ENCODE data around the gene DCPS.
A peak's percentile ranks its signal among the peaks of the same experiment; 100 is the strongest.

DCPS gene

DNA sequence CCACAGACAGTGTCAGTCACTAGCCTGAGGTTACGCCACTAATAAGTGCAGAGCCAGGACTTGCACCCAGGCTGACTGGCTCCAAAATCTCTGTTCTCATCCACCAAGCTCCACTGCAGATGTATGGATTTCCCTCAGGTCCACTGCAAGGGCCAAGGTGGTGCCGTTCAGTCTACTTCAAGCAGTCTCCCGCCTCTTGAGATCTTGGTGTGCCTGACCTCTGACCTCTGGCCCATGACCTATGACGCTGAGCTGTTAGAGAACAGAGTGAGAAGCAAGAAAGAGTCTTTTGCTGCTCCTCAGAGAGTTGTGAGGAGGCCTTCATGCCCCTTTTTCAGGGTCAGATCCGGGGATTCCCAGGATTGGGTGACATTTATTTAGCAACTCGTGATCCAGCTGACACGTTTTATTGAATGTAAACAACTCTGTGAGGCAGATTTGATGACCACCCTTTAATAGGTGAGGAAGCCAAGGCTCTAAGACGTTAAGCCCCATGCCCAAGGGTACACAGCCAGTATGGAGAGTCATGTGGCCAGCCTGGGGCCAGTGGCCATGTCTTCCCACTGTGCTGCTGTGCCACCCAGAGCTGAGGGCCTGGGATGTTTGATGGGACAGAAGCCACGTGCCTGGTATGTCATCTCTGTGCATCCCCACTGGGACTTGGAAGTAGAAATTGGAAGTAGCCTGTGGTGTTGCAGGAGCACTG, 25.2 kb downstream of the DCPS start:
- DNase-seq = no peak

DNA sequence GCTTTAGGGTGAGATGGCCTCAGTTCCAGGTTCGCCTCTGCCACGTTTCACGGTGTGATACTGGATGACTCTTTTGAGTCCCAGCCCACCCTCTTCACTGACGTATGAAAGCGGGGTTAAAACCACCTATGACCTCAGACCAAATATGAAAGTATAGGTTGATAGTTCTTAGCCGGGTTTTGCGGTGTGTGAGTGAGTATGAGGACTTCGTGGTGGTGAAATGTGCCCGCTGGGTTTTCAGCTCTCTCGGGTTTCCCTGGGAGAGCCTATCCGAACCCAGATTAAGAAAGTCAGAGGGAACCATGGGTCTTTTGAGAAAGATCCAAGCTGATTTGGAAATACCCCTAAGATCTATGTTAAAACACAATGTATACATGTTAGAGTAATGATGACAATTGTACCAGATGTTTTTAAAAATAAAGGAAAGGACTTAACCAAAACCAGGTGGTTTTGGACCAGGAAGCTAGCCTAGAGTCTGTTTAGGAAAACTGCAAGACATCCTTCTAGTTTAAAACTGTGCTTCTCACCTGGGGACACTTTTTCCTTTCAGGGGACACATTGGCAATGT, 25.9 kb downstream of the DCPS start:
- DNase-seq = no peak

- DNase-seq = no peak
These were observed 27.4 kb downstream of the DCPS start for GRCh38 chr11:126331286-126331685.

DNA sequence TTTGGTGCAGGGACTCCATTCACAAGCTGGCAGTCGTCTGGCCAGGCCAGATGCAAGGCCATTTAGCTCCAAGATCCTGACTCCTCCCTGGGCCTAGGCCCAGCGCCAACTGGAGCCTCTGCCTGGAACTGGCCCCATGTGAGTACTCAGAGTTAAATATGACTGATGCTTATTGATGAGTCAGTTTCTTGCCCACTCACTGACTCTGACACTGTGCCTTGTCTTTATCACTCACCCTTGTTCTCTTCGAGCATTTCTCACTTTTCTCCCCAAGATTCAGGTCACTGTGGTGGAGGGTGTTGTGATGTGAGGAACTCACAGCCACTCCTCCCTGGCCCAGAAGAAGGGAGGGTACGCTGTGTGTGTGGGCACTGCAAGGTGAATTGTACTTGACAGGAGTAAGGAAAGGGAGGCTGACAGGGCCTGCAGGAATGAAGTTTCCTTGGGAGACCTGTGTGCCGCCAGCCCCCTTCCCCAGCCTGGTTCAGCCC, 28.4 kb downstream of the DCPS start:
- peak; percentile 91 to 95 for DNase-seq

DNA sequence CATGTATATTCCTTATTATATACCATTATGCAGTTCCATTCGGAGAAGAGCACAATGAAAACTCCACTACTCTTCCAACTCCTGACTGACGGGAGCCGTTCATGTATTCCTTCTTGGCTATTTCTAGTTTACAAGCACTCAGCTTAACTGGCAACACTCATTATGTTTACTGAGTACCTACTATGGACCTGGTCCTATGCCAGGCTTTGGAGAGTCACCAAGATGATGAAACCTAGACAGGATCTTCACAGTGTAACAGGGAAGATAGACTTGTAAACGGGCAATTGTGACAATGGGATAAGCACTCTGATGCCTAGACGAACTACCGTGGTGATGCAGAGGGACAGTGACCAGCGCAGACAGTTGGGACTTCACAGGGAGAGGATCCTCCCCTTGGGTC, 29.3 kb downstream of the DCPS start:
- peak in 1 of 2 experiments; percentile 60 for DNase-seq

DNA sequence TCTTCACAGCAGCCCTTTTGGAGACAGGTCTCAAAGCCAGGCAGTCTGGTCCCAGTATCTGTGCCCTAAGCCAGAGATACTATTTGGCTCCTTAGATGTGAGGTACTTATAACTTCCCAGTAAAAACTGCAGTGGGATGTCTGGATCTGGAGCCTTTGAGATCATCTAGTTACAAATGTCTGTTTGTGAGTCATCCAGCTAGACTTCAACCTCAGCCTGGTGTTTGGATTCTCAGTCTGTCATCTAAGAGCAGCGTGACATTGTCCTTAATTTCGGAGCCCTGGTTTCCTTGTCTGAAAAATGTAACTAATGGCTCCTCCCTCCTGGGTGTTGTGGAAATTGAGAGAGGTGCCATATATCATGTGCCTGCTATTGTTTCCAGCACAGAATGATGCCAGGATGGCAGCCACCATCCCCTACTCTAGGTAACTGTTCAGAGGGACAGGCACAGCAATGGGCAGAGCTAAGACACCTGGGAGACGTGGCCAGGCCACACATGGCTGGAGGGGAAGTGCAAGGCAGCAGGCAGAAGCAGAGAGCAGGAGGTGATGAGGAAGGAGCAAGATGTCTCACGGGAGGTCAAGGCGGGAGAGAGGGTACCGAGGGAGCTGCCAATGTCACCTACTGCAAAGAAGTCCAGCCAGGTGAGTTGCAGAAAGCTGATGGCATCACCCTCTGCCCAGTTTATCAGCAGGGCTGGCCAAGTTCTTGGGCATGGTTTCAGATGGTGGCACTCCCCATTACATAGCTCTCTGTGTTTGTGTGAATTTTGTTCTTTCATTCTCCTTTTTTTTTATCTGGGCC, 31.0 kb downstream of the DCPS start:
- no peak for DNase-seq

DNA sequence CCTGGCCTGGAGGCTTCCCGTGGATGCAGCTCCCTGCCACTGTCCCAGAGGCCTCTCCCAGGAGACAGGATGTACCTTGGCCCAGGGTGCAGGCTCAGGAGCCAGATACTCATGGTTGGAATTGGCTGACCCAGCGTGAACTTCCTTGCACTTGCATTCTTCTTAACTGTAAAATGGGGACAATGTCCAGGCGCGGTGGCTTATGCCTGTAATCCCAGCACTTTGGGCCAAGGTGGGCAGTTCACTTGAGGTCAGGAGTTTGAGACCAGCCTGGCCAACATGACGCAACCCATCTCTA, 31.6 kb downstream of the DCPS start:
- DNase-seq = no peak

DNA sequence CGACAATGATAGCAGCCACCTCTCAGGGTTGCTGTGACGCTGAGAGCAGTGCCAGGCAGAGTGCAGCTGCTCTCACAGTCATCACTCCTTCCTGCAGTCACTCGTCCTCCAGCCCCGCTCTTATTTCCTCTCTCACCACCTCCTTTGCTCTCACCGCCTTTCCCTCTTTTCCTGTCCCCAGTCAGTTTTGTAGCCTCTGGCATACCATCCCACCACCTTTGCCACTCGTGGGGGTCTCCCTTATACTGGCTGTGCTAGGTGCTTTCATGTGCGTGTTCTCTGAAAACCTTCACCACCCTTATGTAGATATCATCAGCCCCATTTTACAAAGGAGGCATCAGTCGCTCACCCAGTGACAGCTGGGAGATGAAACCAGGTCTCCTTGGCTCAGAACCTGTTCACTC, 32.3 kb downstream of the DCPS start:
- DNase-seq = no peak

DNA sequence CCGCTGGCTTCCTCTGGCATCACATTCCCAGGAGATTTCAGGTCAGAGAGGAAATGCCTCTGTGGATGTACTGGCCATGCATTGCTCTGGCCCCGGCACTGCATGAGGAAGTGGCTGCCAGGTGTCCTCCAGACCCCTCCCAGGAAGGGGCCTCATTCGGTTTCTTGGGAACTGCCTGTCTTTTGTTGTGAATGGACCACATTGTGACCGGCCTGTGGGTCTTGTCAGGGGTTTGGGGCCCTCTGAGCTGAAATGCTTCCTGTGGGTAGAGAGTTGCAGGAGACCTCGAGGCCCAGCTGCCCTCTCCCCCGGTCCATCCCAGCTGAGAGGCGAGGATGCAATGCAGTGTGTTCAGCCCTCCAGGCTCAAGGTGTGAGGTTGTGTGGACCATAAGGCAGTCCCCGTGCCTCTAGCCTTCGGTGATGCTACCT, 32.8 kb downstream of the DCPS start:
- DNase-seq = no peak

DNA sequence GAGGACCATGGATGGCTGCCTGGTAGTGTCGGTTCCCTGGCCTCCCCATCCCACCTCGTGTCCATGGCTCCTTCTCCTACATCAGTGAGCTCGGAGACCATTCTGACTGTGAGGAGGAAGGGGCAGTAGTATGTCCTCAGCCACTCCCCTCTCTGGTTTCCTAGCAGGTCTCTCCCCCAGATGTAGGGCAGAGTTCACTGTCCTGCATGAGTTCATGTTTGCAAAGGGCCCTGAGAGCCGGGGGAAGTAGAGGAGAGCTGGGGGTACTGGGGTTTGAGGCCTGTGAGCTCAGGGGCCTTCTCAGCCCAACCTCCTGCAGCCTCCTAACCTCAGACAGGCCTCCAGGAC, 33.2 kb downstream of the DCPS start:
- no peak for DNase-seq

- no peak for DNase-seq
These were observed 33.8 kb downstream of the DCPS start for GRCh38 chr11:126337474-126338241.

- no peak for DNase-seq
These were observed 34.6 kb downstream of the DCPS start for GRCh38 chr11:126338346-126339055.

DNA sequence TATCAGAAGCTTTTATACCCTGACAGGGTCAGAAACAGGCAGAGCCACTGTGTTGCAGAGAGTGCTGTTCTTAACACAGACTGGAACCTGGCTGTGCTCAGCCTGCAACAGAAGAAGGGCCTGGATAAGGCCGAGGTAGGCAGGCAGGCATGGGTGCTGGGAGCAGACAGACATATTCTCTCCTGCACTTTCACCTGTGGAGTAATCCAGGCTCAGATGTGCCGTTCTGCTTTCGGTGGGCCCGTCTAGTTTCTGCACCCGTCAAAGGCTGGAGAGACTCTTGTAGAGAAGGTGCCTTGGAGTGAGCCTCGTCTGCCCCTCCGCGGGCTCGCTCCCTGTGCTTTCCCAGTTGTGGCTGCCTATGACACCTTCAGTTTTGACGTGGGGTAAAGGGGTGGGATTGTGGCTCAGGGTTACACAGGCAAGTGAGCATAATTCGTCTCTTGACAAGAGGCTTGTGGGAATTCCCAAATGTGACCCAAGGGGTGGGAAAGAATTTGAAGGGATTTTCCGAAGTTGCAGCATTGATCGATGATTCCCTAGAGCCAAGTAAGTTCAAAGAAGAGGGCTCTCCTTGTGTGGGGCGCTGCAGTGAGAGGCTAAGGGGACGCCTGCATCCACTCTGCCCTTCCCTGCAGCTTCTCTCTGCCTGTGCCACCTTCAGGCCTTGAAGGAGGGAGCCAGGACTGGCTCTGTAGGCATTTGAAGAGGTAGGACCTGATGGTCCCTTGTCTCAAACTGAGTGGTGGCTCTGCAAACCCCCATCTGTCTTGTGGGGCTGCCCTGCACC, 35.4 kb downstream of the DCPS start:
- no peak for DNase-seq

- DNase-seq = no peak
These were observed 36.1 kb downstream of the DCPS start for GRCh38 chr11:126339863-126340434.

GRCh38 chr11:126340960-126341606, 37.2 kb downstream of the DCPS start:
- no peak for DNase-seq

GRCh38 chr11:126341760-126342161, 37.9 kb downstream of the DCPS start:
- DNase-seq = no peak

DNA sequence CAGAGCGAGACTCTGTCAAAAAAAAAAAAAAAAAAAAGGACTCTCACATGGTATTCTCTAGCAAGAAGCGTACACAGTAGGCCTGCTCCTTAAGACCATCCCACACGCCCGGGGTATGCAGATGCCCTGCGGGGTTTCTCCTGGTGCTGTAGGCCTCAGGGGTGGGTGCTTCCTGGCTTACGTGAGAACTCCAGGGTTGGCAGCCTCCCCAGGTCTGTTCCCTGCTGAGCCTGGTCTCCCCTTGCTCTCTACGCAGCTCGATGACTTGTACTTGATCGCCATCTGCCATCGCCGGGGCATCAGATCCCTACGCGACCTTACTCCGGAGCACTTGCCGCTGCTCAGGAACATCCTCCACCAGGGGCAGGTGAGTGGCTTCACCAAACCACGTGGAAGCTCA, 39.2 kb downstream of the DCPS start:
- no peak for DNase-seq

DNA sequence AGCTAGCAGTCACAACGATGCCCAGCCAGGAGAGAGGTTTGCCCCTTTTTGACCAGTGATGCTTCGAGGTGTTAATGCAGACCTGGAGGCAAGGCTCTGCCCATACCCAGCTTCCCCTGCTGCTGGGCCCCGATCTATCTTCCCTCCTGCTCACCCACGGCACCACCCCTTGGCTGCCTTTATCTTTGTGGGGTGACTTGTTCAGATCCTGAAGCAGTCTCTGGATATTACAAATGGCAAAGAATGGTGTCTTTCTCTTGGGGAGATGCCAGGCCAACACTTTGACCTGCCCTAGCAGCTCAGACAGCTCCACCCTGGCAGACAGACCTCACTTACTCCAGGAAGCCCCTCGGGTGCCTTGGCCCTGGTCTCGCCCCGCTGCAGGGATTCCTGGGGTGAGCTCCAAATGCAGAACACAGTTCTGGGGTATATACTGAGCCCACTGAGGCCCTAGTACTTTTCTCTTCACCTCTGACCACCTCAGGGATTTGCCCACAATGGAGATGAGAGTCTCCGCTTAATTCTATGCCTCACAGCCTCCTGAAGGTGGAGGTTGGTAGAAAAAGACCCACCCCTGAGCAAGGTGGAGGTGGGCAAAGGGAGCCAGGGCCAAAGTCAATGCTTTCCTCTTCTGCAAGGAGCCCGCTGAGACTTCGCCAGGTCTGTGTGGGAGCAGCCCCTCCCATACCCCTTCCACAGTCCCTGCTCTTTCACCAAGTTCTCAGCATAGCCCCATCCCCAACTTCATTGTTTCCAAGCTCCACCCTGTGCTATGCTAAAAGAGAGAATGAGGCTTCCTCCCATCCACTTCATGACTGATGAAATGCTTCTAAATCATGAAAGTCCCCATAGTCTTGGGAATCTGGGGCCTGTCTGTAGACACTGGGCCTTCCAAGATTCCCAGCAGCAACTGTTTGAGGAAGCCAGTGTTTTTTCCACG, 40.6 kb downstream of the DCPS start:
- no peak for DNase-seq

DNA sequence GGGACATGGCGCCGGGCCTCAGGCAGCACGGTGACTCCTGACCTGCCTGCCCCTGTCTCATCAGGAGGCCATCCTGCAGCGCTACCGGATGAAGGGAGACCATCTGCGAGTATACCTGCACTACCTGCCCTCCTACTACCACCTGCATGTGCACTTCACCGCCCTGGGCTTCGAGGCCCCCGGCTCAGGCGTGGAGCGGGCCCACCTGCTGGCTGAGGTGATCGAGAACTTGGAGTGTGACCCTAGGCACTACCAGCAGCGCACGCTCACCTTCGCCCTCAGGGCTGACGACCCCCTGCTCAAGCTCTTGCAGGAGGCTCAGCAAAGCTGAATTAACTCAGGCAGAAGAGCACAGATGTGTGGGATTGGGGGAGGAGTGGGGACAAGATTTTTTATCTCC, 41.4 kb downstream of the DCPS start:
- no peak for DNase-seq

Measured in NCI-H446 (cell line).